HG03439 (cell line): ENCODE data around the gene PI4KB.

Source experiments
- ATAC-seq: cut with Tn5 transposase; IDR thresholded peaks from one replicate; pipeline ENCODE4 v1.9.1; 2021; ENCODE audit warnings: mild to moderate bottlenecking, moderate library complexity; ENCODE audit not compliant: unreplicated experiment

PI4KB gene

GRCh38 chr1:151346769-151347522 lies 19.7 kb upstream of the PI4KB start, which contains the start of gene RFX5:
TSS of gene RFX5 (minus strand) at chr1:151347252. CDS start at chr1:151346320, 932 bp downstream.
- peak; percentile 93 for ATAC-seq

GRCh38 chr1:151346082-151346768 lies 19.0 kb upstream of the PI4KB start:
- ATAC-seq: no peak

- ATAC-seq: no peak
Observed at GRCh38 chr1:151344291-151344690, 17.1 kb upstream of the PI4KB start.

- ATAC-seq: no peak
Observed at GRCh38 chr1:151343587-151343986, 16.4 kb upstream of the PI4KB start.

GRCh38 chr1:151342569-151342968 lies 15.4 kb upstream of the PI4KB start:
- ATAC-seq: no peak

GRCh38 chr1:151342021-151342420 lies 14.8 kb upstream of the PI4KB start:
- no peak for ATAC-seq

GRCh38 chr1:151340870-151341754 lies 13.9 kb upstream of the PI4KB start:
- peak; percentile 66 for ATAC-seq

GRCh38 chr1:151336556-151336955 lies 9.3 kb upstream of the PI4KB start:
- ATAC-seq: no peak

- ATAC-seq: no peak
Observed at GRCh38 chr1:151334822-151335221, 7.6 kb upstream of the PI4KB start.

GRCh38 chr1:151327903-151328674 lies 873 bp upstream of the PI4KB start:
- ATAC-seq: peak; percentile 20

- peak; percentile 47 for ATAC-seq
Observed at GRCh38 chr1:151326619-151327222, 495 bp downstream of the PI4KB start.

GRCh38 chr1:151325646-151326429 lies 1.4 kb downstream of the PI4KB start:
- no peak for ATAC-seq

- ATAC-seq: no peak
Observed at GRCh38 chr1:151325231-151325630, 2.0 kb downstream of the PI4KB start.

- ATAC-seq: no peak
Observed at GRCh38 chr1:151324390-151324930, 2.8 kb downstream of the PI4KB start.

- no peak for ATAC-seq
Observed at GRCh38 chr1:151318975-151319374, 8.2 kb downstream of the PI4KB start.

- no peak for ATAC-seq
Observed at GRCh38 chr1:151315565-151316235, 11.5 kb downstream of the PI4KB start.

- ATAC-seq: no peak
Observed at GRCh38 chr1:151314137-151314875, 12.9 kb downstream of the PI4KB start.

GRCh38 chr1:151313501-151313900 lies 13.7 kb downstream of the PI4KB start:
- ATAC-seq: no peak
